IMR-90 (cell line): ENCODE data around the gene KDM1B. TPM values are rescaled to one million over a fixed set of nuclear protein-coding genes. Genes with fewer than 3 reads are reported as not detected.

Experiments
- ATAC-seq: fragments of 200-7000 bp; cut with Tn5 transposase; 2 replicates; pipeline ENCODE4 v1.9.1; 2020; ENCODE audit warnings: low read depth, mild to moderate bottlenecking, moderate library complexity
- BruUV-seq: library from RNA; stranded (reverse); fragments of 400-500 nt; replicated peaks from 2 replicates; lab custom pipeline; 2021; lab: Mats Ljungman, UMichigan
- CTCF ChIA-PET: fragments of 300-600 bp; formaldehyde crosslinking; extraction: SDS; loops from one replicate; lab custom pipeline; 2021; ENCODE audit warnings: antibody characterized with exemption; lab: Yijun Ruan, JAX
- POLR2A ChIA-PET: fragments of 300-600 bp; sonication (Branson Sonifier 250); formaldehyde crosslinking; loops from one replicate; lab custom pipeline; 2022; ENCODE audit warnings: antibody characterized with exemption; ENCODE audit not compliant: unreplicated experiment; lab: Charles Lee
- DNase-seq: peaks from one replicate; pipeline ENCODE4 v3.0.0; 2013
- H2AFZ ChIP-seq: replicated peaks from 2 replicates; pipeline ENCODE3; 2013; ENCODE audit warnings: low read length, mild to moderate bottlenecking; ENCODE audit not compliant: poor library complexity
- H2AK5ac ChIP-seq: 2 replicates; pipeline ENCODE4 v1.6.1; 2013; ENCODE audit warnings: low read depth, low read length, inconsistent platforms
- H2AK9ac ChIP-seq: replicated peaks from 2 replicates; pipeline ENCODE3; 2013; ENCODE audit warnings: mild to moderate bottlenecking, low read depth, low read length, moderate library complexity; ENCODE audit not compliant: poor library complexity
- H2BK120ac ChIP-seq: 2 replicates; pipeline ENCODE4 v1.6.1; 2013; ENCODE audit warnings: low read depth, low read length, inconsistent platforms
- H2BK15ac ChIP-seq: 3 replicates; pipeline ENCODE4 v1.6.1; 2013; ENCODE audit warnings: low read depth, low read length, inconsistent platforms
- H2BK20ac ChIP-seq: 2 replicates; pipeline ENCODE4 v1.6.1; 2013; ENCODE audit warnings: low read depth, mild to moderate bottlenecking, inconsistent platforms, low read length, moderate library complexity
- H2BK5ac ChIP-seq: 2 replicates; pipeline ENCODE4 v1.6.1; 2013; ENCODE audit warnings: mild to moderate bottlenecking, low read depth, low read length, inconsistent platforms; ENCODE audit not compliant: poor library complexity, severe bottlenecking
- H3K14ac ChIP-seq: replicated peaks from 2 replicates; pipeline ENCODE4 v1.6.1; 2013; ENCODE audit warnings: low read depth, low read length, inconsistent platforms
- H3K18ac ChIP-seq: 2 replicates; pipeline ENCODE4 v1.6.1; 2013; ENCODE audit warnings: low read depth, low read length, control low read depth
- H3K23ac ChIP-seq: 2 replicates; pipeline ENCODE4 v1.6.1; 2013; ENCODE audit warnings: low read depth, low read length, inconsistent platforms
- H3K27ac ChIP-seq: 2 replicates; pipeline ENCODE4 v1.5.1; 2013; ENCODE audit warnings: mild to moderate bottlenecking, control low read depth, low read length; ENCODE audit not compliant: insufficient read depth
- H3K27me3 ChIP-seq: 2 replicates; pipeline ENCODE4 v1.6.1; 2013; ENCODE audit warnings: low read length; ENCODE audit not compliant: control insufficient read depth, insufficient read depth
- H3K36me3 ChIP-seq: 2 replicates; pipeline ENCODE4 v1.6.1; 2013; ENCODE audit warnings: low read length, mixed read lengths; ENCODE audit not compliant: control insufficient read depth, insufficient read depth
- H3K4ac ChIP-seq: 2 replicates; pipeline ENCODE4 v1.6.1; 2013; ENCODE audit warnings: low read depth, low read length, inconsistent platforms
- H3K4me1 ChIP-seq: 2 replicates; pipeline ENCODE4 v1.6.1; 2013; ENCODE audit warnings: low read length, mixed read lengths; ENCODE audit not compliant: control insufficient read depth, insufficient read depth
- H3K4me2 ChIP-seq: 2 replicates; pipeline ENCODE4 v1.6.1; 2013; ENCODE audit warnings: low read depth, mild to moderate bottlenecking, control low read depth, low read length, moderate library complexity
- H3K4me3 ChIP-seq: 2 replicates; pipeline ENCODE4 v1.5.1; 2013; ENCODE audit warnings: low read depth, mild to moderate bottlenecking, control low read depth, low read length, moderate library complexity; ENCODE audit not compliant: insufficient read depth
- H3K56ac ChIP-seq: 2 replicates; pipeline ENCODE4 v1.6.1; 2013; ENCODE audit warnings: low read length, inconsistent platforms; ENCODE audit not compliant: insufficient read depth; ENCODE audit errors: extremely low read depth
- H3K79me1 ChIP-seq, 2 experiments: 2 replicates each; pipeline ENCODE4 v1.6.1; 2013; ENCODE audit warnings: low read length in 2 of 2, inconsistent platforms in 1 of 2, low read depth in 1 of 2
- H3K9ac ChIP-seq: 2 replicates; pipeline ENCODE4 v1.6.1; 2013; ENCODE audit warnings: low read depth, low read length, control low read depth
- H3K9me1 ChIP-seq: 2 replicates; pipeline ENCODE4 v1.6.1; 2013; ENCODE audit warnings: low read length, inconsistent platforms; ENCODE audit not compliant: insufficient read depth
- H3K9me3 ChIP-seq: 2 replicates; pipeline ENCODE4 v1.6.1; 2013; ENCODE audit warnings: low read length; ENCODE audit not compliant: control insufficient read depth, insufficient read depth
- H4K20me1 ChIP-seq: 2 replicates; pipeline ENCODE4 v1.6.1; 2013; ENCODE audit warnings: low read length, inconsistent platforms; ENCODE audit not compliant: insufficient read depth
- H4K5ac ChIP-seq: 2 replicates; pipeline ENCODE4 v1.6.1; 2013; ENCODE audit warnings: mild to moderate bottlenecking, low read depth, low read length, control low read depth
- H4K8ac ChIP-seq, 2 experiments: 2 replicates each; pipeline ENCODE4 v1.6.1; 2013; ENCODE audit warnings: low read depth in 2 of 2, low read length in 2 of 2, control low read depth in 1 of 2, inconsistent platforms in 1 of 2
- H4K91ac ChIP-seq: 2 replicates; pipeline ENCODE4 v1.6.1; 2013; ENCODE audit warnings: low read depth, low read length, inconsistent platforms; ENCODE audit not compliant: insufficient read depth
- BHLHE40 ChIP-seq: fragments of 150-350 bp; IDR thresholded peaks from 2 replicates; pipeline ENCODE4 v1.6.1; 2016; ENCODE audit warnings: mild to moderate bottlenecking, low read depth, low read length
- CEBPB ChIP-seq: IDR thresholded peaks from 2 replicates; pipeline ENCODE4 v1.6.1; 2012; ENCODE audit warnings: low read depth, low read length, improper control_type of control experiment
- CHD1 ChIP-seq: IDR thresholded peaks from 2 replicates; pipeline ENCODE4 v1.6.1; 2012; ENCODE audit warnings: low read depth, low read length, improper control_type of control experiment
- FOS ChIP-seq: fragments of 150-350 bp; IDR thresholded peaks from 2 replicates; pipeline ENCODE4 v1.6.1; 2016; ENCODE audit warnings: low read depth, low read length
- MAFK ChIP-seq: IDR thresholded peaks from 2 replicates; pipeline ENCODE4 v1.6.1; 2012; ENCODE audit warnings: low read depth, low read length, improper control_type of control experiment
- MAZ ChIP-seq: IDR thresholded peaks from 2 replicates; pipeline ENCODE4 v1.6.1; 2012; ENCODE audit warnings: low read depth, mild to moderate bottlenecking, low read length, improper control_type of control experiment, moderate library complexity, borderline replicate concordance
- MXI1 ChIP-seq: IDR thresholded peaks from 2 replicates; pipeline ENCODE4 v1.6.1; 2012; ENCODE audit warnings: low read depth, mild to moderate bottlenecking, low read length, moderate library complexity, borderline replicate concordance
- NFE2L2 ChIP-seq: fragments of 150-350 bp; IDR thresholded peaks from 2 replicates; pipeline ENCODE4 v1.6.1; 2016; ENCODE audit warnings: low read depth, mild to moderate bottlenecking, low read length
- POLR2A ChIP-seq: IDR thresholded peaks from 2 replicates; pipeline ENCODE4 v1.6.1; 2012; ENCODE audit warnings: mild to moderate bottlenecking, low read depth, low read length
- RAD21 ChIP-seq: IDR thresholded peaks from 2 replicates; pipeline ENCODE4 v1.6.1; 2012; ENCODE audit warnings: low read length, improper control_type of control experiment
- RCOR1 ChIP-seq: IDR thresholded peaks from 2 replicates; pipeline ENCODE4 v1.6.1; 2012; ENCODE audit warnings: mild to moderate bottlenecking, low read length, improper control_type of control experiment; ENCODE audit not compliant: insufficient replicate concordance
- RFX5 ChIP-seq: IDR thresholded peaks from 2 replicates; pipeline ENCODE4 v1.8.0; 2012; ENCODE audit warnings: low read depth, mild to moderate bottlenecking, low read length, moderate library complexity
- SMC3 ChIP-seq: fragments of 150-350 bp; IDR thresholded peaks from 2 replicates; pipeline ENCODE4 v1.6.1; 2016; ENCODE audit warnings: low read depth, mild to moderate bottlenecking, antibody characterized with exemption, low read length, moderate library complexity
- WGBS, 2 experiments: methylation state at CpG; one replicate each; pipeline versions ENCODE4 v1.1.5 to v1.1.7; 2013; ENCODE audit warnings: missing lambda C conversion rate in 2 of 2; ENCODE audit not compliant: insufficient read length in 1 of 2; ENCODE audit errors: extremely low coverage in 2 of 2; 5-methylcytosine and 5-hydroxymethylcytosine counted together
- dilution Hi-C: fragments of 300-500 bp; cut with HindIII; formaldehyde crosslinking; loops from one replicate; pipeline ENCODE4 v1.14.3; 2018; ENCODE audit warnings: low sequenced_read_pairs; ENCODE audit not compliant: unreplicated experiment
- in situ Hi-C: fragments of 300-500 bp; cut with MboI; formaldehyde crosslinking; loops from 3 replicates; pipeline ENCODE4 v1.14.3; 2019; ENCODE audit warnings: low sequenced_read_pairs, inconsistent platforms, mixed read lengths
- intact Hi-C: fragments of 100-400 bp; cut with micrococcal nuclease; formaldehyde crosslinking; loops from 2 replicates; pipeline ENCODE4 v1.10.0; 2022
- polyA plus RNA-seq, 3 experiments: library from polyadenylated mRNA; depleted of rRNA; stranded (reverse); fragments of >200 nt; gene quantifications; 2 replicates each; pipeline ENCODE4 v1.2.3, GENCODE V29; 2012; ENCODE audit warnings: low replicate concordance in 1 of 3
- total RNA-seq: library from RNA; depleted of rRNA; stranded (reverse); fragments of >200 nt; gene quantifications from 2 replicates; pipeline ENCODE4 v1.2.3, GENCODE V29; 2012
- TF ChIP-seq, protein P1 (sequence below): conservative IDR thresholded peaks from 2 replicates; pipeline ENCODE4 v1.5.1; 2012; ENCODE audit warnings: mild to moderate bottlenecking, low read depth, low read length, improper control_type of control experiment
- TF ChIP-seq, protein P2 (sequence below): fragments of 150-350 bp; IDR thresholded peaks from 2 replicates; pipeline ENCODE4 v1.6.1; 2017; ENCODE audit warnings: mild to moderate bottlenecking, antibody characterized with exemption, low read length, low read depth
- TF ChIP-seq, protein P3 (sequence below): fragments of 150-350 bp; IDR thresholded peaks from 2 replicates; pipeline ENCODE4 v1.6.1; 2016; ENCODE audit warnings: low read depth, mild to moderate bottlenecking, low read length, moderate library complexity, borderline replicate concordance

Gene KDM1B
- total and polyA plus RNA-seq, 2 of the 4 experiments (the other 2 are of a cell fraction) = 13.2 to 16.7 TPM

DNA sequence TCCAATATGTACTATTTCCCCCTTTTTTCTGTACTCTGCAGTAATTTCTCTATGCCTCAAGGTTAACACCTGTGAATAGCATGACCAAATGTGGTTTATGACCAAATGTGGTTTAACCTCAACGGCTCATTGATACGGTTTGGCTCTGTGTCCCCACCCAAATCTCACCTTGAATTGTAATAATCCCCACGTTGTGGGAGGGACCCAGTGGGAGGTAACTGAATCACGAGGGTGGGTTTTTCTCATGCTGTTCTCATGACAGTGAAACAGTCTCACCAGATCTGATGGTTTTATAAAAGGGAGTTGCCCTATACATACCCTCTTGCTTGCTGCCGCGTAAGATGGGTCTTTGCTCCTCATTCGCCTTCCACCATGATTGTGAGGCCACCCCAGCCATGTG, 90.4 kb downstream of the KDM1B start:
- Histone ChIP-seq H3K56ac (no peak overlapping the region), H2BK5ac (no peak overlapping the region), H3K79me1 (peaks cover 23 to 65% of the 10 kb centered on the region in 2 experiments), H2BK20ac (no peak overlapping the region), H4K5ac (no peak overlapping the region), H2BK120ac (no peak overlapping the region), H3K4me2 (no peak overlapping the region), H3K4ac (no peak overlapping the region), H2AFZ (no peak overlapping the region), H3K18ac (no peak overlapping the region), H2BK15ac (no peak overlapping the region), H3K4me1 (peaks cover 5% of the 10 kb centered on the region), H3K9me3 (no peaks in the 10 kb centered on the region), H3K9me1 (0 out of 2 replicates have a peak, but pooled peaks cover 3% of the 10 kb centered on the region), H4K20me1 (no peaks in the 10 kb centered on the region; the same call in 1 of the 2 replicates), H4K91ac (no peak overlapping the region), H3K14ac (no peak overlapping the region), H4K8ac (no peak overlapping the region), H3K27ac (no peak overlapping the region), H3K23ac (no peak overlapping the region), H3K27me3 (no peaks in the 10 kb centered on the region), H3K36me3 (peaks cover 27% of the 10 kb centered on the region), H2AK5ac (no peak overlapping the region), H2AK9ac (no peak overlapping the region), H3K9ac (no peak overlapping the region), H3K4me3 (no peak overlapping the region)
- in situ Hi-C loops = no loop called here
- TF ChIP-seq CEBPB (no peak), BHLHE40 (no peak), CHD1 (no peak), MAFK (no peak), RCOR1 (no peak), MXI1 (no peak), FOS (no peak), MAZ (no peak), NFE2L2 (no peak), SMC3 (no peak), RAD21 (no peak), POLR2A (no peak), RFX5 (no peak)
- TF ChIP-seq, protein P1, sequence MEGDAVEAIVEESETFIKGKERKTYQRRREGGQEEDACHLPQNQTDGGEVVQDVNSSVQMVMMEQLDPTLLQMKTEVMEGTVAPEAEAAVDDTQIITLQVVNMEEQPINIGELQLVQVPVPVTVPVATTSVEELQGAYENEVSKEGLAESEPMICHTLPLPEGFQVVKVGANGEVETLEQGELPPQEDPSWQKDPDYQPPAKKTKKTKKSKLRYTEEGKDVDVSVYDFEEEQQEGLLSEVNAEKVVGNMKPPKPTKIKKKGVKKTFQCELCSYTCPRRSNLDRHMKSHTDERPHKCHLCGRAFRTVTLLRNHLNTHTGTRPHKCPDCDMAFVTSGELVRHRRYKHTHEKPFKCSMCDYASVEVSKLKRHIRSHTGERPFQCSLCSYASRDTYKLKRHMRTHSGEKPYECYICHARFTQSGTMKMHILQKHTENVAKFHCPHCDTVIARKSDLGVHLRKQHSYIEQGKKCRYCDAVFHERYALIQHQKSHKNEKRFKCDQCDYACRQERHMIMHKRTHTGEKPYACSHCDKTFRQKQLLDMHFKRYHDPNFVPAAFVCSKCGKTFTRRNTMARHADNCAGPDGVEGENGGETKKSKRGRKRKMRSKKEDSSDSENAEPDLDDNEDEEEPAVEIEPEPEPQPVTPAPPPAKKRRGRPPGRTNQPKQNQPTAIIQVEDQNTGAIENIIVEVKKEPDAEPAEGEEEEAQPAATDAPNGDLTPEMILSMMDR = no peak
- TF ChIP-seq, protein P2, sequence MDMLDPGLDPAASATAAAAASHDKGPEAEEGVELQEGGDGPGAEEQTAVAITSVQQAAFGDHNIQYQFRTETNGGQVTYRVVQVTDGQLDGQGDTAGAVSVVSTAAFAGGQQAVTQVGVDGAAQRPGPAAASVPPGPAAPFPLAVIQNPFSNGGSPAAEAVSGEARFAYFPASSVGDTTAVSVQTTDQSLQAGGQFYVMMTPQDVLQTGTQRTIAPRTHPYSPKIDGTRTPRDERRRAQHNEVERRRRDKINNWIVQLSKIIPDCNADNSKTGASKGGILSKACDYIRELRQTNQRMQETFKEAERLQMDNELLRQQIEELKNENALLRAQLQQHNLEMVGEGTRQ = no peak
- TF ChIP-seq, protein P3, sequence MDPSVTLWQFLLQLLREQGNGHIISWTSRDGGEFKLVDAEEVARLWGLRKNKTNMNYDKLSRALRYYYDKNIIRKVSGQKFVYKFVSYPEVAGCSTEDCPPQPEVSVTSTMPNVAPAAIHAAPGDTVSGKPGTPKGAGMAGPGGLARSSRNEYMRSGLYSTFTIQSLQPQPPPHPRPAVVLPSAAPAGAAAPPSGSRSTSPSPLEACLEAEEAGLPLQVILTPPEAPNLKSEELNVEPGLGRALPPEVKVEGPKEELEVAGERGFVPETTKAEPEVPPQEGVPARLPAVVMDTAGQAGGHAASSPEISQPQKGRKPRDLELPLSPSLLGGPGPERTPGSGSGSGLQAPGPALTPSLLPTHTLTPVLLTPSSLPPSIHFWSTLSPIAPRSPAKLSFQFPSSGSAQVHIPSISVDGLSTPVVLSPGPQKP = no peak
- DNase-seq (no peak), ATAC-seq (no peak)
- no CpG with 5 or more reads among the region's 7 CpGs for WGBS, 2 experiments
- dilution Hi-C loops = no loop called here
- BruUV-seq = no TSS peak
- ChIA-PET POLR2A (no interaction called here), CTCF (no interaction called here)
- intact Hi-C loops = loop anchor here (10.0 kb wide), 1 partner anchor 391 kb away; no protein-coding TSS in a partner anchor
